ENCODE measurements around the gene GGT7.
A peak's percentile ranks its signal among the peaks of the same experiment; 100 is the strongest.
"Not testable (repeated sequence)": the region's sequence is repeated elsewhere in the genome, so short reads cannot be mapped to it uniquely, and the experiment has no call there.

Gene GGT7

DNA sequence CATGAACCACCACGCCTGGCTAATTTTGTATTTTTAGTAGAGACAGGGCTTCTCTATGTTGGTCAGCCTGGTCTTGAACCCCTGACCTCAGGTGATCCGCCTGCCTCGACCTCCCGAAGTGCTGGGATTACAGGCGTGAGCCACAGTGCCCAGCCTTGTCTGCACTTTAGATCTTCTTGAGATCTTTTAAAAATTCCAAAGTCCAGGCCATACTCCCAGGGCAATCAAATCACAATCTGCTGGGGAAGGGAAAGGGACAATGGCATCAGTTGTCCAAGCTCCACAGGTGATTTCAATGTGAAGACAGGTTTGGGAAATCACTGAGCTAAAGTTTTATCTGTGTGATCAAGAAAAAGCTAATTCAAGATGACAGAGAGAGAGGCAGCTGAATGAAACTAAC lies 64.1 kb downstream of the GGT7 start:
- DNase-seq (ENCODE audit: low spot score) (no peak), ATAC-seq (ENCODE audit: low read depth) (no peak)
- TF ChIP-seq, protein P1, sequence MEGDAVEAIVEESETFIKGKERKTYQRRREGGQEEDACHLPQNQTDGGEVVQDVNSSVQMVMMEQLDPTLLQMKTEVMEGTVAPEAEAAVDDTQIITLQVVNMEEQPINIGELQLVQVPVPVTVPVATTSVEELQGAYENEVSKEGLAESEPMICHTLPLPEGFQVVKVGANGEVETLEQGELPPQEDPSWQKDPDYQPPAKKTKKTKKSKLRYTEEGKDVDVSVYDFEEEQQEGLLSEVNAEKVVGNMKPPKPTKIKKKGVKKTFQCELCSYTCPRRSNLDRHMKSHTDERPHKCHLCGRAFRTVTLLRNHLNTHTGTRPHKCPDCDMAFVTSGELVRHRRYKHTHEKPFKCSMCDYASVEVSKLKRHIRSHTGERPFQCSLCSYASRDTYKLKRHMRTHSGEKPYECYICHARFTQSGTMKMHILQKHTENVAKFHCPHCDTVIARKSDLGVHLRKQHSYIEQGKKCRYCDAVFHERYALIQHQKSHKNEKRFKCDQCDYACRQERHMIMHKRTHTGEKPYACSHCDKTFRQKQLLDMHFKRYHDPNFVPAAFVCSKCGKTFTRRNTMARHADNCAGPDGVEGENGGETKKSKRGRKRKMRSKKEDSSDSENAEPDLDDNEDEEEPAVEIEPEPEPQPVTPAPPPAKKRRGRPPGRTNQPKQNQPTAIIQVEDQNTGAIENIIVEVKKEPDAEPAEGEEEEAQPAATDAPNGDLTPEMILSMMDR (IDR thresholded peaks at IDR 0.05; ENCODE audit: poor library complexity, severe bottlenecking): no peak
- Histone ChIP-seq H3K4me3 (ENCODE audit: severe bottlenecking) (no peak overlapping the region), H3K36me3 (ENCODE audit: low read depth) (peaks cover 20% of the 10 kb centered on the region), H3K27ac (ENCODE audit: poor library complexity, severe bottlenecking) (no peak overlapping the region), H3K27me3 (ENCODE audit: insufficient read depth, poor library complexity, severe bottlenecking) (no peaks in the 10 kb centered on the region), H3K9me3 (ENCODE audit: severe bottlenecking) (no peaks in the 10 kb centered on the region), H3K4me1 (ENCODE audit: insufficient read depth, poor library complexity, severe bottlenecking) (no peaks in the 10 kb centered on the region)

DNA sequence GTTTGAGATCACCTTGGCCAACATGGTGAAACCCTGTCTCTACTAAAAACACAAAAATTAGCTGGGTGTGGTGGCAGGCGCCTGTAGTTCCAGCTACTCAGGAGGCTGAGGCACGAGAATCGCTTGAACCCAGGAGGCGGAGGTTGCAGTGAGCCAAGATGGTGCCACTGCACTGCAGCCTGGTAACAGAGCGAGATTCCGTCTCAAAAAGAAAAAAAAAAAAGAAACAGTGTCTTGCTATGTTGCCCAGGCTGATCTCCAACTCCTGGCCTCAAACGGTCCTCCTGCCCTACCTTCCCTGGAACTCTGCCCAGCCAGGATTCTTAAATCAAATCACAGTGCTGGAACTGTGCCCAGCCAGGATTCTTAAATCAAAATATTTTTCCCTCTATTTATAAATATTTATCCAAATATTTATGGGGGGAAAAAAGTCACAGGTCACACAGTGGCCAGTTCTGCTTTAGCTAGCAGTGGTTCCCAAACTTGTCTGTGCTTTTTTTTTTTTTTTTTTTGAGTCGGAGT lies 64.7 kb downstream of the GGT7 start:
- not testable (repeated sequence) for DNase-seq (ENCODE audit: low spot score); H3K9me3 ChIP-seq (ENCODE audit: severe bottlenecking); H3K4me1 ChIP-seq (ENCODE audit: insufficient read depth, poor library complexity, severe bottlenecking)

DNA sequence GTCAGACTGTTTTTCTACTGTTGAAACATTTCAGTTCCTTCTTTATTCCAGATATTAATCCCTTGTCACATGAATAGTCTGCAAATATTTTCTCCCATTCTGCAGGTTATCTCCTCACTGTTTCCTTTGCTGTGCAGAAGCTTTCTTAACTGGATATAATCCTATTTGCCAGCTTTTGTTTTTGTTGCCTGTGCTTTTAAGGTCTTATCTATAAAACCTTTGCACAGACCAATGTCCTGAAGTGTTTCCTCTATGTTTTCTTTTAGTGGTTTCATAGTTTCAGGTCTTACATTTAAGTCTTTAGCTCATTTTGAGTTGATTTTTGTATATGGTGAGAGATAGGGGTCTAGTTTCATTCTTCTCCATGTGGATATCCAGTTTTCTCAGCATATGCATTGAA lies 66.4 kb downstream of the GGT7 start:
- TF ChIP-seq, protein P1 (IDR thresholded peaks at IDR 0.05; ENCODE audit: poor library complexity, severe bottlenecking): no peak
- ATAC-seq (ENCODE audit: low read depth) (no peak), DNase-seq (ENCODE audit: low spot score) (no peak)
- Histone ChIP-seq H3K36me3 (ENCODE audit: low read depth) (peaks cover 32% of the 10 kb centered on the region), H3K4me1 (ENCODE audit: insufficient read depth, poor library complexity, severe bottlenecking) (no peaks in the 10 kb centered on the region), H3K27me3 (ENCODE audit: insufficient read depth, poor library complexity, severe bottlenecking) (no peaks in the 10 kb centered on the region), H3K9me3 (ENCODE audit: severe bottlenecking) (no peaks in the 10 kb centered on the region), H3K4me3 (ENCODE audit: severe bottlenecking) (no peak overlapping the region), H3K27ac (ENCODE audit: poor library complexity, severe bottlenecking) (no peak overlapping the region)

More for the DNA sequence above, 64.7 kb downstream of the GGT7 start:
- H3K27me3 ChIP-seq (ENCODE audit: insufficient read depth, poor library complexity, severe bottlenecking); H3K4me3 ChIP-seq (ENCODE audit: severe bottlenecking); ATAC-seq (ENCODE audit: low read depth); H3K27ac ChIP-seq (ENCODE audit: poor library complexity, severe bottlenecking): not testable (repeated sequence)
- H3K36me3 ChIP-seq (ENCODE audit: low read depth): peaks cover 21% of the 10 kb centered on the region

DNA sequence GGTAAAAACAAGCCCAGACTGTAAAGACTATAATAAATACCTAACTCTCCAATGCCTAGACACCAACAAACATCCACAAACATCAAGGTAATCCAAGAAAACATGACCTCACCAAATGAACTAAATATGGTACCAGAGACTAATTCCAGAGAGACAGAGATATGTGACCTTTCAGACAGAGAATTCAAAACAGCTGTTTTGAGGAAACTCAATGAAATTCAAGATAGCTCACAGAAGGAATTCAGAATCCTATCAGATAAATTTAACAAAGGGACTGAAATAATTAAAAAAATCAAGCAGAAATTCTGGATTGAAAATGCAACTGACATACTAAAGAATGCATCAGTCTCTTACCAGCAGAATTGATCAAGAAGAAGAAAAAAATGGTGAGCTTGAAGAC lies 73.8 kb downstream of the GGT7 start:
- Histone ChIP-seq H3K27me3 (ENCODE audit: insufficient read depth, poor library complexity, severe bottlenecking) (no peaks in the 10 kb centered on the region), H3K4me3 (ENCODE audit: severe bottlenecking) (no peak overlapping the region), H3K36me3 (ENCODE audit: low read depth) (peaks cover 26% of the 10 kb centered on the region), H3K9me3 (ENCODE audit: severe bottlenecking) (no peaks in the 10 kb centered on the region), H3K4me1 (ENCODE audit: insufficient read depth, poor library complexity, severe bottlenecking) (no peaks in the 10 kb centered on the region), H3K27ac (ENCODE audit: poor library complexity, severe bottlenecking) (no peak overlapping the region)
- ATAC-seq (ENCODE audit: low read depth) (no peak), DNase-seq (ENCODE audit: low spot score) (no peak)
- TF ChIP-seq, protein P1 (IDR thresholded peaks at IDR 0.05; ENCODE audit: poor library complexity, severe bottlenecking): no peak

DNA sequence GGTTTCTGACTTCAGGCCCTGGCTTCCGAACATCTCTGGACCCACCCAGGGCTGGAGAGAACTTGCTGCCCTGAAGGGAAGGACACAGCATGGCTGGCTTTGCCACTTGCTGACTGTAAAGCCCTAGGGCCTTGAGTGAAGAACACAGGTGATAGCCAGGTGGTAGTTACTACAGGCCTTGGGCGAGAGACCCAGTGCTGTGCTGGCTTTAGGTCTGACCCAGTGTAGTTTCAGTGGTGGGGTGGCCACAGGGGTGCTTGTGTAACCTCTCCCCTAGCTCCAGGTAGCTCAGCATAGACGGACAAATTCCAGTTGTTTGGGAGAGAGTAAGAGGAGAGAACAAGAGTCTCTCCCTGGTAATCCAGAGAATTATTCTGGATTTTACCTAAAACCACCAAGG lies 74.3 kb downstream of the GGT7 start:
- Histone ChIP-seq H3K4me3 (ENCODE audit: severe bottlenecking) (no peak overlapping the region), H3K27me3 (ENCODE audit: insufficient read depth, poor library complexity, severe bottlenecking) (no peaks in the 10 kb centered on the region), H3K36me3 (ENCODE audit: low read depth) (peaks cover 29% of the 10 kb centered on the region), H3K27ac (ENCODE audit: poor library complexity, severe bottlenecking) (no peak overlapping the region), H3K9me3 (ENCODE audit: severe bottlenecking) (no peaks in the 10 kb centered on the region), H3K4me1 (ENCODE audit: insufficient read depth, poor library complexity, severe bottlenecking) (no peaks in the 10 kb centered on the region)
- DNase-seq (ENCODE audit: low spot score): no peak
- 0 out of 3 replicates have a peak, but pooled peaks have one; percentile 13 for ATAC-seq (ENCODE audit: low read depth)
- TF ChIP-seq, protein P1 (IDR thresholded peaks at IDR 0.05; ENCODE audit: poor library complexity, severe bottlenecking): no peak

Measured in RWPE2 (cell line).